ENCODE data around the gene TPGS1.

GRCh38 chr19:538641-539428 lies 31.5 kb downstream of the TPGS1 start:
- TF ChIP-seq CTCF (IDR thresholded peaks at IDR 0.05; ENCODE audit: low read depth, low read length) (no peak), POLR2A (IDR thresholded peaks at IDR 0.05; ENCODE audit: extremely low read depth, insufficient read length) (no peak), MAX (IDR thresholded peaks at IDR 0.05; ENCODE audit: low read depth, low read length) (no peak)
